Fibroblast of lung (primary cell): ENCODE data around the gene SMIM38. TPM values are rescaled to one million over a fixed set of nuclear protein-coding genes. Genes with fewer than 3 reads are reported as not detected.

Experiments
- DNase-seq, 2 donors: peaks; one replicate each; pipeline versions ENCODE4 v3.0.0 to v3.0.0-alpha.2; 2010; ENCODE audit warnings: low read depth in 2 of 2
- H2AFZ ChIP-seq: 2 replicates; pipeline ENCODE4 v1.5.1; 2012; ENCODE audit warnings: low read length, control low read depth, inconsistent platforms
- H3K27ac ChIP-seq: 2 replicates; pipeline ENCODE4 v1.5.1; 2011; ENCODE audit warnings: low read length, control low read depth; ENCODE audit not compliant: insufficient read depth
- H3K27me3 ChIP-seq: 2 replicates; pipeline ENCODE4 v1.5.1; 2011; ENCODE audit warnings: mild to moderate bottlenecking, low read length; ENCODE audit not compliant: control insufficient read depth, insufficient read depth
- H3K36me3 ChIP-seq: 2 replicates; pipeline ENCODE4 v1.5.1; 2011; ENCODE audit warnings: low read length; ENCODE audit not compliant: control insufficient read depth, insufficient read depth
- H3K4me1 ChIP-seq: 2 replicates; pipeline ENCODE4 v1.5.1; 2011; ENCODE audit warnings: low read length; ENCODE audit not compliant: control insufficient read depth, insufficient read depth; ENCODE audit errors: extremely low read depth
- H3K4me2 ChIP-seq: 2 replicates; pipeline ENCODE4 v1.5.1; 2011; ENCODE audit warnings: low read length, control low read depth; ENCODE audit not compliant: insufficient read depth; ENCODE audit errors: extremely low read depth
- H3K4me3 ChIP-seq, 4 experiments: fragments of 200-600 bp in 1 of 4; sonication (generic) in 1 of 4; replicated peaks in 1 of 4; 2 replicates each; pipeline ENCODE4 v1.5.1; 2011 to 2016; ENCODE audit warnings: low read length in 4 of 4, low read depth in 3 of 4, mild to moderate bottlenecking in 3 of 4, control low read depth in 2 of 4, inconsistent platforms in 1 of 4, mixed read lengths in 1 of 4; ENCODE audit not compliant: insufficient read depth in 1 of 4; ENCODE audit errors: control extremely low read depth in 1 of 4
- H3K79me2 ChIP-seq: 2 replicates; pipeline ENCODE4 v1.5.1; 2012; ENCODE audit warnings: mild to moderate bottlenecking, low read length, inconsistent platforms; ENCODE audit not compliant: control insufficient read depth, insufficient read depth
- H3K9ac ChIP-seq: 2 replicates; pipeline ENCODE4 v1.5.1; 2011; ENCODE audit warnings: mild to moderate bottlenecking, low read length, control low read depth; ENCODE audit not compliant: insufficient read depth
- H3K9me3 ChIP-seq: 2 replicates; pipeline ENCODE4 v1.5.1; 2012; ENCODE audit warnings: low read depth, low read length; ENCODE audit not compliant: control insufficient read depth, insufficient read depth
- H4K20me1 ChIP-seq: 2 replicates; pipeline ENCODE4 v1.5.1; 2011; ENCODE audit warnings: low read length; ENCODE audit not compliant: control insufficient read depth, insufficient read depth; ENCODE audit errors: extremely low read depth
- CTCF ChIP-seq, 2 donors: IDR thresholded peaks in 1 of 2; conservative IDR thresholded peaks in 1 of 2; 1 replicate in 1 of 2; 2 replicates in 1 of 2; pipeline ENCODE4 v1.5.1; 2011 to 2012; ENCODE audit warnings: low read length in 2 of 2, control low read depth in 1 of 2, inconsistent platforms in 1 of 2, low read depth in 1 of 2, mild to moderate bottlenecking in 1 of 2
- EZH2 ChIP-seq: IDR thresholded peaks from 2 replicates; pipeline ENCODE4 v1.5.1; 2012; ENCODE audit warnings: low read length, control low read depth, mild to moderate bottlenecking; ENCODE audit errors: missing control alignments
- polyA plus RNA-seq, 2 donors: library from polyadenylated mRNA; depleted of rRNA in 1 of 2; stranded (reverse) in 1 of 2; unstranded in 1 of 2; fragments of >200 nt; gene quantifications; 2 replicates each; pipeline ENCODE4 v1.2.1, GENCODE V29; 2011 to 2012; ENCODE audit warnings: missing spikeins in 1 of 2
- total RNA-seq: library from RNA; depleted of rRNA; stranded (reverse); fragments of >200 nt; gene quantifications from 2 replicates; pipeline ENCODE4 v1.2.1, GENCODE V29; 2014

SMIM38 gene
- total and polyA plus RNA-seq, 2 donors (not counting 1 experiment from before 2014, with no cell fraction given), result 0.06 to 0.33 TPM

GRCh38 chr11:69129647-69130046, 26.1 kb upstream of the SMIM38 start:
- Histone ChIP-seq H3K9me3 (no peaks in the 10 kb centered on the region), H3K36me3 (no peaks in the 10 kb centered on the region), H3K4me2 (no peak overlapping the region), H3K79me2 (no peaks in the 10 kb centered on the region), H4K20me1 (no peaks in the 10 kb centered on the region), H3K27me3 (peaks cover 2% of the 10 kb centered on the region), H2AFZ (no peak overlapping the region), H3K9ac (no peak overlapping the region), H3K27ac (no peak overlapping the region), H3K4me1 (peaks cover 2% of the 10 kb centered on the region), H3K4me3 (no peak overlapping the region)
- no peak for DNase-seq
- TF ChIP-seq EZH2 (no peak), CTCF (conservative IDR thresholded peaks at IDR 0.05 in 1 of 2, IDR thresholded peaks at IDR 0.05 in 1 of 2; ENCODE audit: low read depth in 1 of 2, low read length in 2 of 2) (no peak)

- Histone ChIP-seq H3K4me1 (peaks cover 2% of the 10 kb centered on the region), H2AFZ (no peak overlapping the region), H3K9ac (no peak overlapping the region), H3K4me2 (no peak overlapping the region), H3K36me3 (no peaks in the 10 kb centered on the region), H3K27ac (no peak overlapping the region), H3K9me3 (no peaks in the 10 kb centered on the region), H3K4me3 (no peak overlapping the region), H4K20me1 (no peaks in the 10 kb centered on the region), H3K79me2 (no peaks in the 10 kb centered on the region), H3K27me3 (peaks cover 2% of the 10 kb centered on the region)
- no peak for DNase-seq
- TF ChIP-seq CTCF (conservative IDR thresholded peaks at IDR 0.05 in 1 of 2, IDR thresholded peaks at IDR 0.05 in 1 of 2; ENCODE audit: low read depth in 1 of 2, low read length in 2 of 2) (no peak), EZH2 (no peak)
Measured at GRCh38 chr11:69130654-69131053, 25.1 kb upstream of the SMIM38 start.

- no peaks in the 10 kb centered on the region for H4K20me1 ChIP-seq
- H3K4me2 ChIP-seq, result no peak overlapping the region
- DNase-seq, result no peak
- peaks cover 2% of the 10 kb centered on the region for H3K27me3 ChIP-seq
- H3K4me3 ChIP-seq, result no peak overlapping the region
- no peak overlapping the region for H3K27ac ChIP-seq
- H3K9me3 ChIP-seq, result no peaks in the 10 kb centered on the region
- peaks cover 2% of the 10 kb centered on the region for H3K4me1 ChIP-seq
- no peak overlapping the region for H2AFZ ChIP-seq
- H3K9ac ChIP-seq, result no peak overlapping the region
- TF ChIP-seq CTCF (conservative IDR thresholded peaks at IDR 0.05 in 1 of 2, IDR thresholded peaks at IDR 0.05 in 1 of 2; ENCODE audit: low read depth in 1 of 2, low read length in 2 of 2) (no peak), EZH2 (no peak)
- no peaks in the 10 kb centered on the region for H3K79me2 ChIP-seq
- no peaks in the 10 kb centered on the region for H3K36me3 ChIP-seq
Measured at GRCh38 chr11:69131121-69131566, 24.6 kb upstream of the SMIM38 start.
